GM12801 (cell line): ENCODE data around the gene CREG2.

Experiments
- CTCF ChIP-seq: IDR thresholded peaks from one replicate; pipeline ENCODE4 v1.5.1; 2011; ENCODE audit warnings: control low read depth; ENCODE audit not compliant: insufficient read length; ENCODE audit errors: extremely low read depth

Gene CREG2

GRCh38 chr2:101308432-101309210 lies 78.7 kb downstream of the CREG2 start, which contains the start of gene RNF149:
Gene RNF149 (minus strand): TSS chr2:101308701. CDS start chr2:101308588, 113 bp downstream.
- TF ChIP-seq CTCF, result no peak

- TF ChIP-seq CTCF, result no peak
Observed at GRCh38 chr2:101307950-101308431, 79.3 kb downstream of the CREG2 start.

- no peak for TF ChIP-seq CTCF
Observed at GRCh38 chr2:101307503-101307902, 79.8 kb downstream of the CREG2 start.

GRCh38 chr2:101306410-101306809 lies 80.9 kb downstream of the CREG2 start:
- TF ChIP-seq CTCF, result no peak

- no peak for TF ChIP-seq CTCF
Observed at GRCh38 chr2:101305492-101306078, 81.7 kb downstream of the CREG2 start.

- no peak for TF ChIP-seq CTCF
Observed at GRCh38 chr2:101305035-101305434, 82.3 kb downstream of the CREG2 start.

GRCh38 chr2:101303688-101304087 lies 83.6 kb downstream of the CREG2 start:
- TF ChIP-seq CTCF, result no peak
